GM10248 (cell line): ENCODE results near the gene IL16.

Experiments used
- CTCF ChIA-PET: fragments of 300-600 bp; sonication (Branson Sonifier 250); formaldehyde crosslinking; extraction: SDS; loops from one replicate; lab custom pipeline; 2021; ENCODE audit warnings: antibody characterized with exemption; lab: Yijun Ruan, JAX
- POLR2A ChIA-PET: fragments of 350-650 bp; sonication (Branson Sonifier 250); formaldehyde crosslinking; extraction: SDS; loops from one replicate; lab custom pipeline; 2020; ENCODE audit warnings: antibody characterized with exemption; lab: Yijun Ruan, JAX
- DNase-seq: peaks from one replicate; pipeline ENCODE4 v3.0.0; 2012; ENCODE audit errors: extremely low spot score
- TF ChIP-seq, protein P1 (sequence below): IDR thresholded peaks from 2 replicates; pipeline ENCODE4 v1.5.1; 2012; ENCODE audit warnings: mild to moderate bottlenecking, low read depth; ENCODE audit errors: extremely low read depth, missing control alignments, control extremely low read depth

Gene IL16

GRCh38 chr15:81338170-81339007 lies 141.7 kb downstream of the IL16 start:
- no peak for DNase-seq
- TF ChIP-seq, protein P1, sequence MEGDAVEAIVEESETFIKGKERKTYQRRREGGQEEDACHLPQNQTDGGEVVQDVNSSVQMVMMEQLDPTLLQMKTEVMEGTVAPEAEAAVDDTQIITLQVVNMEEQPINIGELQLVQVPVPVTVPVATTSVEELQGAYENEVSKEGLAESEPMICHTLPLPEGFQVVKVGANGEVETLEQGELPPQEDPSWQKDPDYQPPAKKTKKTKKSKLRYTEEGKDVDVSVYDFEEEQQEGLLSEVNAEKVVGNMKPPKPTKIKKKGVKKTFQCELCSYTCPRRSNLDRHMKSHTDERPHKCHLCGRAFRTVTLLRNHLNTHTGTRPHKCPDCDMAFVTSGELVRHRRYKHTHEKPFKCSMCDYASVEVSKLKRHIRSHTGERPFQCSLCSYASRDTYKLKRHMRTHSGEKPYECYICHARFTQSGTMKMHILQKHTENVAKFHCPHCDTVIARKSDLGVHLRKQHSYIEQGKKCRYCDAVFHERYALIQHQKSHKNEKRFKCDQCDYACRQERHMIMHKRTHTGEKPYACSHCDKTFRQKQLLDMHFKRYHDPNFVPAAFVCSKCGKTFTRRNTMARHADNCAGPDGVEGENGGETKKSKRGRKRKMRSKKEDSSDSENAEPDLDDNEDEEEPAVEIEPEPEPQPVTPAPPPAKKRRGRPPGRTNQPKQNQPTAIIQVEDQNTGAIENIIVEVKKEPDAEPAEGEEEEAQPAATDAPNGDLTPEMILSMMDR: no peak
- ChIA-PET POLR2A (no interaction called here), CTCF (interaction anchor here (0.9 to 8.4 kb wide), 8 partner anchors 10 to 72 kb away, joined by 3 to 82 read pairs (median 6); no protein-coding TSS in a partner anchor)

- TF ChIP-seq, protein P1: no peak
- ChIA-PET POLR2A (no interaction called here), CTCF (interaction anchor here (0.9 to 8.4 kb wide), 6 partner anchors 12 to 73 kb away, joined by 3 to 82 read pairs (median 4); no protein-coding TSS in a partner anchor)
- DNase-seq: no peak
These were observed 142.6 kb downstream of the IL16 start for GRCh38 chr15:81339321-81339720.

- ChIA-PET POLR2A (no interaction called here), CTCF (interaction anchor here (1.2 to 4.2 kb wide), 5 partner anchors 13 to 74 kb away, joined by 3 to 33 read pairs (median 4); no protein-coding TSS in a partner anchor)
- no peak for DNase-seq
- TF ChIP-seq, protein P1: no peak
These were observed 143.2 kb downstream of the IL16 start for GRCh38 chr15:81339851-81340250.

GRCh38 chr15:81341351-81341750 lies 144.7 kb downstream of the IL16 start:
- ChIA-PET POLR2A (no interaction called here), CTCF (interaction anchor here (2.7 to 5.3 kb wide), 2 partner anchors 67 to 75 kb away, joined by 9 to 29 read pairs; no protein-coding TSS in a partner anchor)
- DNase-seq: no peak
- TF ChIP-seq, protein P1: no peak

DNA sequence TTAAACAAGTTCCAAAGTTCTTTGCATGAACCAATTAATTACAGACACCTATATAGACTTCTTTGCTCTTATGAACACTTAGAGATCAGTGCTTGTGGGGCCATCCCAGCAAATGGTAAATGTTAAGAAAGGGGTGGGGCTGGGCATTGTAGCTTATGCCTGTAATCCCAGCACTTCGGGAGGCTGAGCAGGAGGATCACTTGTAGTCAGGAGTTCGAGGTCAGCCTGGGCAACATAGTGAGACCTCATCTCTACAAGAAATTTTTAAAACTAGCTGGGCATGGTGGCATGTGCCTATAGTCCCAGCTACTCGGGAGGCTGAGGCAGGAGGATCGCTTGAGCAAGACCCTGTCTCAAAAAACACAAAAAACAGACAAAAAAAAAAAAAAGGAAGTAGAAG lies 146.7 kb downstream of the IL16 start:
- ChIA-PET CTCF (interaction anchor here (1.2 to 5.3 kb wide), 3 partner anchors 16 to 77 kb away, joined by 3 to 29 read pairs (median 3); no protein-coding TSS in a partner anchor), POLR2A (no interaction called here)
- no peak for DNase-seq
- TF ChIP-seq, protein P1: no peak

GRCh38 chr15:81346611-81347010 lies 149.9 kb downstream of the IL16 start:
- no peak for DNase-seq
- ChIA-PET CTCF (interaction anchor here (1.6 kb wide), 1 partner anchor 10 kb away, joined by 7 read pairs; no protein-coding TSS in a partner anchor), POLR2A (no interaction called here)
- TF ChIP-seq, protein P1: no peak
